Vagina (tissue), 2 donors: ENCODE results near the gene CFAP251. TPM values are rescaled to one million over a fixed set of nuclear protein-coding genes. Genes with fewer than 3 reads are reported as not detected.

Experiments used
- DNase-seq, 2 donors: peaks; one replicate each; pipeline ENCODE4 v3.0.0-alpha.2; 2017; ENCODE audit errors: extremely low spot score in 2 of 2
- H3K27ac ChIP-seq: fragments of 200-600 bp; sonication (generic); one replicate; pipeline ENCODE4 v1.5.1; 2019
- H3K27me3 ChIP-seq: fragments of 200-600 bp; sonication (generic); one replicate; pipeline ENCODE4 v1.5.1; 2019
- H3K36me3 ChIP-seq, 2 donors: fragments of 200-600 bp; sonication (generic); one replicate each; pipeline ENCODE4 v1.5.1; 2017 to 2019
- H3K4me1 ChIP-seq: fragments of 200-600 bp; sonication (generic); one replicate; pipeline ENCODE4 v1.5.1; 2019
- H3K4me3 ChIP-seq, 2 donors: fragments of 200-600 bp; sonication (generic); 1 replicate in 1 of 2; 2 replicates in 1 of 2; pipeline ENCODE4 v1.5.1; 2016 to 2019
- H3K9me3 ChIP-seq: fragments of 200-600 bp; sonication (generic); one replicate; pipeline ENCODE4 v1.5.1; 2019
- POLR2A ChIP-seq, 2 donors: fragments of 450-650 bp; IDR thresholded peaks; one replicate each; pipeline ENCODE4 v1.6.1; 2017; ENCODE audit warnings: antibody characterized with exemption in 2 of 2, mild to moderate bottlenecking in 2 of 2, moderate library complexity in 2 of 2
- POLR2AphosphoS5 ChIP-seq, 2 donors: sonication (generic); formaldehyde crosslinking; IDR thresholded peaks; one replicate each; pipeline ENCODE4 v1.9.0; 2017; ENCODE audit warnings: antibody characterized with exemption in 2 of 2, mild to moderate bottlenecking in 2 of 2, low read depth in 1 of 2; ENCODE audit not compliant: insufficient read depth in 1 of 2
- intact Hi-C: fragments of 100-400 bp; cut with DNase I; formaldehyde crosslinking; loops from one replicate; pipeline ENCODE4 v1.15.1; 2023
- total RNA-seq: library from RNA; depleted of rRNA; stranded (reverse); fragments of >200 nt; gene quantifications from one replicate; pipeline ENCODE4 v1.2.3, GENCODE V29; 2016
- TF ChIP-seq, protein P1 (sequence below), 3 experiments: fragments of 450-650 bp in 2 of 3; fragments of 200-600 bp in 1 of 3; sonication (generic) in 1 of 3; IDR thresholded peaks; one replicate each; pipeline ENCODE4 v1.5.1; 2017 to 2019; ENCODE audit warnings: antibody characterized with exemption in 3 of 3, mild to moderate bottlenecking in 2 of 3, moderate library complexity in 2 of 3

Gene CFAP251
- total RNA-seq, 1 donor from 2014 or later: 8.8 TPM

DNA sequence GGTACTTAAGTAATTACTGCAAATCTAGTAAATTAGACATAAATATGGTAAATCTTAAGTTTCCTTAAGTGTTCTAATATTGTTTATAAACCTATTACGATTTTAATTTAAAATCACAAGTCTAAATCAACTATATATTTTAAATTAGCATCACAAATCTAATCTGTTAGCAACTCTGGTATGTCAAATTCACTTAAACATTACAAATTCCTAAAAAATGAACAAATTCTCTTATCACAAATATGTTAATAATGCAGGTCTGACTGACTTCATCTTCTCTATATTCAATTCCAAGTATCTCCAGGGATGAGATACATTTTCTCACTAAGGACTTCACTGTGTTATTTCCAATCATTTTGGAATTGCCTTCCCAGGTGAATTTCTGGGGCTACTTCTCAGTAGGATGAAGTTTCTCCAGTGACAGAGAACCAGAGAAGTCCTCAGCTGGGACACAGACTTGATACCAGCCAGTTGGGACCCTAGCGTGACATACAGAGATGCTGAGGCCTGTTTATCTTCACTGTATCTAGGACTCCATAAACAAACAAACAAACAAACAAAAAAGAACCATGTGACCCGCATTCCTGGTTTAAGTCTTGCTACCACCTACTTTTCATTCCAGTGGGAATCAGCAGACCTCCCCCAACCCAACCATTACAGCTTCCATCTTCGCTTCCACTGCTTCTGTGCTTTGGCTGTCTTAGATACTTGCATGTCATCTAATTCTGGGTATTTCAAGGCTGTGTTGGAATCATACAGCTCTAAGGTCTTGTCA is 21.8 kb downstream of the CFAP251 start:
- Histone ChIP-seq H3K9me3 (no peaks in the 10 kb centered on the region), H3K27me3 (no peaks in the 10 kb centered on the region), H3K4me3 (no peak overlapping the region), H3K4me1 (no peaks in the 10 kb centered on the region), H3K27ac (no peak overlapping the region), H3K36me3 (no peaks in the 10 kb centered on the region)
- intact Hi-C loops: no loop called here
- TF ChIP-seq, protein P1, sequence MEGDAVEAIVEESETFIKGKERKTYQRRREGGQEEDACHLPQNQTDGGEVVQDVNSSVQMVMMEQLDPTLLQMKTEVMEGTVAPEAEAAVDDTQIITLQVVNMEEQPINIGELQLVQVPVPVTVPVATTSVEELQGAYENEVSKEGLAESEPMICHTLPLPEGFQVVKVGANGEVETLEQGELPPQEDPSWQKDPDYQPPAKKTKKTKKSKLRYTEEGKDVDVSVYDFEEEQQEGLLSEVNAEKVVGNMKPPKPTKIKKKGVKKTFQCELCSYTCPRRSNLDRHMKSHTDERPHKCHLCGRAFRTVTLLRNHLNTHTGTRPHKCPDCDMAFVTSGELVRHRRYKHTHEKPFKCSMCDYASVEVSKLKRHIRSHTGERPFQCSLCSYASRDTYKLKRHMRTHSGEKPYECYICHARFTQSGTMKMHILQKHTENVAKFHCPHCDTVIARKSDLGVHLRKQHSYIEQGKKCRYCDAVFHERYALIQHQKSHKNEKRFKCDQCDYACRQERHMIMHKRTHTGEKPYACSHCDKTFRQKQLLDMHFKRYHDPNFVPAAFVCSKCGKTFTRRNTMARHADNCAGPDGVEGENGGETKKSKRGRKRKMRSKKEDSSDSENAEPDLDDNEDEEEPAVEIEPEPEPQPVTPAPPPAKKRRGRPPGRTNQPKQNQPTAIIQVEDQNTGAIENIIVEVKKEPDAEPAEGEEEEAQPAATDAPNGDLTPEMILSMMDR (IDR thresholded peaks at IDR 0.05): no peak
- TF ChIP-seq POLR2AphosphoS5 (IDR thresholded peaks at IDR 0.05; ENCODE audit: insufficient read depth in 1 of 2, low read depth in 1 of 2) (no peak), POLR2A (IDR thresholded peaks at IDR 0.05) (no peak)
- no peak for DNase-seq

DNA sequence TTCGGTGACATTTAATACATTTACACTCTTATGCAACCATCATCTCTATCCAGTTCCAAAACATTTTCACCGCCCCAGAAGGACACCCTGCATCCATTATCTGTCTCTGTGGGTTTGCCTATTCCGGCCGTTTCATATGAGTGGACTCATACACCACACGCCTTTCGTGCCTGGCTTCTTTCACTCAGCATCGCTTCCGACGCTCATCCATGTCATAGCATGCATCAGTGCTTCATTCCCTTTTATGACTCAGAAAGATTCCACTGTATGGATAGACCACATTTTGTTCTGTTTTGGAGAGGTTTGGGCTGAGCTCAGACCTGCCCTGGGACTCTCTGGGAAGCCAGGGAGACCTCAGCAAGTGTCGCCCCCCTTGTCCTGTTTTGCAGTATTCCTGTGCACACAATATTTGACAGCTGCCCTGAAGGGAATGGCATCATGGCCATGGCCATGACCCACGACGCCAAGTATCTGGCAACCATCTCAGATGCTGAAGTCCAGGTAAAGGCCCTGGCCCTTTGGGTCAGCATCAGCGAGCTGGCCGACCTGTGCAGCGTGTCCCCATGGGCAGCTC is 23.8 kb downstream of the CFAP251 start:
- Histone ChIP-seq H3K9me3 (no peaks in the 10 kb centered on the region), H3K4me1 (no peaks in the 10 kb centered on the region), H3K27me3 (no peaks in the 10 kb centered on the region), H3K4me3 (no peak overlapping the region), H3K36me3 (no peaks in the 10 kb centered on the region), H3K27ac (no peak overlapping the region)
- intact Hi-C loops: no loop called here
- DNase-seq: no peak
- TF ChIP-seq, protein P1 (IDR thresholded peaks at IDR 0.05): no peak
- TF ChIP-seq POLR2A (IDR thresholded peaks at IDR 0.05): no peak
- TF ChIP-seq POLR2AphosphoS5 (IDR thresholded peaks at IDR 0.05; ENCODE audit: insufficient read depth in 1 of 2, low read depth in 1 of 2): no peak

DNA sequence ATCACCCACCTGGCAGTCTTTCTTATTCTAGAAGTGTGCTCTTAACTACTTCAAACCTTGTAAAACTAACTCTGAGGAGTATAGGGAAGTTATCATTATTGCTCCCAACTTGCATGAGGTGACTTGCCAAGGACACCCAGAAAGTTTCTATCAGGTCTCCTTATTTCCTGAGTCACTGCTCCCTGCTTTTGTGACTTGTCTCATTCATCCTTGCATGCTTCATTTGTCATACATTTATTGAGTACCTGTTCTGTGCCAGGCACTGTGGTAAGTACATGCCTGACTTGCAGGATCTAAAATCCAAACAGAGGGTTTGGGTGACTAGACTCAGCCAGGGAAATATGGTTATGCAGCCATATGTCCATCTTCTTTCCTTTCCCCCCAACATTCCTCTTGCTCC is 25.5 kb downstream of the CFAP251 start:
- no peaks in the 10 kb centered on the region for H3K36me3 ChIP-seq
- no peak overlapping the region for H3K4me3 ChIP-seq
- DNase-seq: no peak
- no peaks in the 10 kb centered on the region for H3K27me3 ChIP-seq
- H3K27ac ChIP-seq: no peak overlapping the region
- intact Hi-C loops: no loop called here
- no peaks in the 10 kb centered on the region for H3K4me1 ChIP-seq
- TF ChIP-seq POLR2AphosphoS5 (IDR thresholded peaks at IDR 0.05; ENCODE audit: insufficient read depth in 1 of 2, low read depth in 1 of 2) (no peak), POLR2A (IDR thresholded peaks at IDR 0.05) (no peak)
- TF ChIP-seq, protein P1 (IDR thresholded peaks at IDR 0.05): no peak
- no peaks in the 10 kb centered on the region for H3K9me3 ChIP-seq

DNA sequence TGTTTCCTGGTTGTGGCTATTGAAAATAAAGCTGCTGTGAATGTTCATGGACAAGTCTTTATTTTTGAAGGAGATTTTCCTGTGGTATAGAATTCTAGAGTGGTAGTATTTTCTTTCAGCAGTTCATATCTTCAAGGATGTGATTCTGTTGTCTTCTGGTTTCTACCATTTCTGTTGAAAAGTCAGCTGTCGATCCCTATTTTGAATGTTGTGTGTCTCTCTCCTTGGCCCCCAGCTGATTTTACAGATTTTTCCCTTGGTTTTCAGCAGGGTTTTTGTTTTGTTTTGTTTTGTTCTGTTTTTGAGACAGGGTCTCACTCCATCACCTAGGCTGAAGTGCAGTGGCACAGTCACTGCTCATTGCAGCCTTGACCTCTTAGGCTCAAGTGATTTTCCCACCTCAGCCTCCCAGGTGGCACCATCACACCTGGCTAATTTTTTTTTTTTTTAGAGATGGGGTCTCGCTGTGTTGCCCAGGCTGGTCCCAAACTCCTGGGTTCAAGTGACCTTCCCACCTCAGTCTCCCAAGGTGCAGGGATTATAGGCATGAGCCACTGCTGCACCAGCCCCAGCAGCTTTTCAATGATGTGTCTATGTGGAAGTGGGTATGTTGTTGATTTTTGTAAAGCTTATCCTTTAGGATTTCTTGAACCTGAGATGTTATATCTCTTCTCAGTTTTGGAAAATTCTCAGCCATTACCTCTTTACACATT is 28.1 kb downstream of the CFAP251 start:
- H3K9me3 ChIP-seq: no peaks in the 10 kb centered on the region
- no peaks in the 10 kb centered on the region for H3K4me1 ChIP-seq
- TF ChIP-seq, protein P1 (IDR thresholded peaks at IDR 0.05): no peak
- no peak for TF ChIP-seq POLR2A (IDR thresholded peaks at IDR 0.05)
- no peak overlapping the region for H3K27ac ChIP-seq
- no peak overlapping the region for H3K4me3 ChIP-seq
- no peaks in the 10 kb centered on the region for H3K27me3 ChIP-seq
- no peak for DNase-seq
- intact Hi-C loops: no loop called here
- H3K36me3 ChIP-seq: no peaks in the 10 kb centered on the region

DNA sequence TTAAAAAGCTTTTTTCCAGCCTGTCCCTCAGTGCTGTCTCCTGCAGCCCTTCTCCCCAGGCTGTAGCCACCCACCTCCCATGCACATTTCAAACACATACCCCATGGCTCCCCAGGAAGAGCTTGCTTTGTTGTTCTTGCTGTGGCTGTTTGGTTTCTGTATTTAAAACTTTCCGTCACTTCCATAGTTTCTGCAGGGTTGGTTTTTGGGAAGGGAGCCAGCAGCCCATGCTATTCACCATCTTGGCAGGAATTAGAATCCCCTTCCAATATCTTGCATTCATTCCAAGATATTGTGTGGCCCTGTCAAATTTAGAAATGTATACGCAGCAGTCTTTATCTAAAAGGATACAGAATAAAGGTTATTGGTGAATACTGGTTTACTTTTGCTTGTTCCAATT is 29.6 kb downstream of the CFAP251 start:
- H3K4me1 ChIP-seq: no peaks in the 10 kb centered on the region
- TF ChIP-seq, protein P1 (IDR thresholded peaks at IDR 0.05): no peak
- TF ChIP-seq POLR2AphosphoS5 (IDR thresholded peaks at IDR 0.05; ENCODE audit: insufficient read depth in 1 of 2, low read depth in 1 of 2): no peak
- TF ChIP-seq POLR2A (IDR thresholded peaks at IDR 0.05): no peak
- intact Hi-C loops: no loop called here
- no peaks in the 10 kb centered on the region for H3K27me3 ChIP-seq
- no peaks in the 10 kb centered on the region for H3K9me3 ChIP-seq
- no peaks in the 10 kb centered on the region for H3K36me3 ChIP-seq
- no peak overlapping the region for H3K27ac ChIP-seq
- H3K4me3 ChIP-seq: no peak overlapping the region
- DNase-seq: no peak
